ENCODE data around the gene ANP32B.
A peak's percentile ranks its signal among the peaks of the same experiment; 100 is the strongest.

Gene ANP32B

GRCh38 chr9:97982683-97983588 lies at the start of gene ANP32B:
Gene ANP32B (plus strand): TSS chr9:97983341. CDS start chr9:97983556, 215 bp downstream.
- no peaks in the 10 kb centered on the region for H3K4me1 ChIP-seq
- peaks cover 10% of the 10 kb centered on the region for H3K79me2 ChIP-seq
- H3K27ac ChIP-seq, result peak within 1 kb of the TSS; percentile 91
- H3K36me3 ChIP-seq (ENCODE audit: control insufficient read depth, insufficient read depth, low read length), result no peaks in the 10 kb centered on the region
- no peaks in the 10 kb centered on the region for H3K27me3 ChIP-seq (ENCODE audit: control insufficient read depth, insufficient read depth, low read length)
- H3K4me2 ChIP-seq (ENCODE audit: low read length), result peak within 1 kb of the TSS; percentile 86
- H2AFZ ChIP-seq, result peak within 1 kb of the TSS; percentile 90
- TF ChIP-seq CTCF (IDR thresholded peaks at IDR 0.05), result peak; percentile 56
- H3K4me3 ChIP-seq (ENCODE audit: low read depth, low read length), result peak within 1 kb of the TSS; percentile 98
- peak within 1 kb of the TSS; percentile 46 for H3K9ac ChIP-seq
- no peaks in the 10 kb centered on the region for H3K9me3 ChIP-seq (ENCODE audit: control insufficient read depth, low read length)

- no peaks in the 10 kb centered on the region for H3K4me1 ChIP-seq
- H3K9me3 ChIP-seq (ENCODE audit: control insufficient read depth, low read length), result no peaks in the 10 kb centered on the region
- H3K79me2 ChIP-seq, result no peaks in the 10 kb centered on the region
- H3K27ac ChIP-seq, result no peak overlapping the region
- no peak overlapping the region for H3K9ac ChIP-seq
- H3K4me2 ChIP-seq (ENCODE audit: low read length), result no peak overlapping the region
- H3K4me3 ChIP-seq (ENCODE audit: low read depth, low read length), result no peak overlapping the region
- no peak overlapping the region for H2AFZ ChIP-seq
- no peaks in the 10 kb centered on the region for H3K36me3 ChIP-seq (ENCODE audit: control insufficient read depth, insufficient read depth, low read length)
- no peaks in the 10 kb centered on the region for H3K27me3 ChIP-seq (ENCODE audit: control insufficient read depth, insufficient read depth, low read length)
- no peak for TF ChIP-seq CTCF (IDR thresholded peaks at IDR 0.05)
Observed at GRCh38 chr9:97934321-97935115, 48.6 kb upstream of the ANP32B start.

- Histone ChIP-seq H3K4me3 (ENCODE audit: low read depth, low read length) (no peak overlapping the region), H3K9me3 (ENCODE audit: control insufficient read depth, low read length) (no peaks in the 10 kb centered on the region), H3K27me3 (ENCODE audit: control insufficient read depth, insufficient read depth, low read length) (no peaks in the 10 kb centered on the region), H2AFZ (no peak overlapping the region), H3K27ac (no peak overlapping the region), H3K36me3 (ENCODE audit: control insufficient read depth, insufficient read depth, low read length) (no peaks in the 10 kb centered on the region), H3K9ac (no peak overlapping the region), H3K4me2 (ENCODE audit: low read length) (no peak overlapping the region), H3K4me1 (no peaks in the 10 kb centered on the region), H3K79me2 (no peaks in the 10 kb centered on the region)
- no peak for TF ChIP-seq CTCF (IDR thresholded peaks at IDR 0.05)
Observed at GRCh38 chr9:97935276-97935675, 47.9 kb upstream of the ANP32B start.

GRCh38 chr9:97936998-97937397 lies 46.1 kb upstream of the ANP32B start:
- H3K4me1 ChIP-seq, result no peaks in the 10 kb centered on the region
- H3K27me3 ChIP-seq (ENCODE audit: control insufficient read depth, insufficient read depth, low read length), result no peaks in the 10 kb centered on the region
- H3K9ac ChIP-seq, result no peak overlapping the region
- H3K9me3 ChIP-seq (ENCODE audit: control insufficient read depth, low read length), result no peaks in the 10 kb centered on the region
- TF ChIP-seq CTCF (IDR thresholded peaks at IDR 0.05), result no peak
- H3K36me3 ChIP-seq (ENCODE audit: control insufficient read depth, insufficient read depth, low read length), result no peaks in the 10 kb centered on the region
- no peak overlapping the region for H3K27ac ChIP-seq
- no peak overlapping the region for H3K4me3 ChIP-seq (ENCODE audit: low read depth, low read length)
- H3K79me2 ChIP-seq, result no peaks in the 10 kb centered on the region
- no peak overlapping the region for H2AFZ ChIP-seq
- H3K4me2 ChIP-seq (ENCODE audit: low read length), result no peak overlapping the region

All from parathyroid adenoma (tissue), 2 donors.